ENCODE measurements around the gene CNIH1.
"Not testable (repeated sequence)": the region's sequence is repeated elsewhere in the genome, so short reads cannot be mapped to it uniquely, and the experiment has no call there.

CNIH1 gene

DNA sequence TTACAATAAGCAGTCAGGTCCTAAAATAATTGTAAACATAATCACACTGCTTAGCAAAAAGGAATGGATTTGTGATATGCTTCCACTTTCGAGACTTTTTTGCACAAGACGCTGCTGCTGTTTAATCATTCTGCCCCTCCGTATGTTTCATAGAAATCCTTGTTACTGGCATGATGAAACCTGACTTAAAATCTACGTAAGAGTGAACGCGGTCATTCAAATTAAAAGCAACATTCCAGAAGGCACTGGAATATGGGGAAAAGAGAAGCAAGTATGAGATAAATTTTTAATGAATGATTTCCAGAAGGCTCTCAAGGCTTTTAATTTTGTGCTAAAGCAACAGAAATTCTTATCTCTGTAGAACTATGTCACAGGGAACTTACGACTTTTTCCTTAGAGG is 1.1 kb downstream of the CNIH1 start:
- H3K4me1 ChIP-seq (ENCODE audit: control insufficient read depth in 1 of 2, insufficient read depth in 2 of 2, low read length in 2 of 2): peaks cover 20 to 24% of the 10 kb centered on the region in 2 donors
- no peaks in the 10 kb centered on the region for H3K9me3 ChIP-seq (ENCODE audit: control insufficient read depth in 1 of 2, low read length in 2 of 2)
- H3K27me3 ChIP-seq (ENCODE audit: control insufficient read depth in 1 of 2, insufficient read depth in 2 of 2, low read length in 2 of 2): no peaks in the 10 kb centered on the region
- H3K27ac ChIP-seq (ENCODE audit: low read depth, low read length): peak overlapping the region; percentile 89
- H3K36me3 ChIP-seq (ENCODE audit: control insufficient read depth in 1 of 2, insufficient read depth in 2 of 2, low read length in 2 of 2): no peaks in the 10 kb centered on the region
- H3K9ac ChIP-seq (ENCODE audit: low read depth in 1 of 2, low read length in 2 of 2): peak overlapping the region; percentile 83 to 88
- H3K4me3 ChIP-seq (ENCODE audit: low read depth in 1 of 2, low read length in 2 of 2): peak overlapping the region; percentile 84 to 92

DNA sequence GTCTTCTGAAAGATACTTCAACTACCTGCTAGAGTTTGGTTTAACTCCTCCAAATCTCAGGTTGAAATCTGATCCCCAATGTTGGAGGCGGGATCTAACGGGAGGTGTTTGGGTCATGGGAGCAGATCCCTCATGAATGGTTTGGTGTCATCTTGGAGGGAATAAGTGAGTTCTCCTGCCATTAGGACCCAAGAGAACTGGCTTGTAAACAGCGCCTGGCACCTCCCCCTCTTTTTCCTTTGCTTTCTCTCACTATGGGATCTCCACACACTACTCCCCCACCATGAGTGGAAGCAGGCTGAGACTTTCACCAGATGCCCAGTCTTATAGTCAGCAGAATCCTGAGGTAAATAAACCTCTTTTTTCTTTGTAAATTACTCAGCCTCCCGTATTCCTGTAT is 2.5 kb downstream of the CNIH1 start:
- Histone ChIP-seq H3K27ac (ENCODE audit: low read depth, low read length) (no peak overlapping the region), H3K27me3 (ENCODE audit: control insufficient read depth in 1 of 2, insufficient read depth in 2 of 2, low read length in 2 of 2) (no peaks in the 10 kb centered on the region), H3K4me3 (ENCODE audit: low read depth in 1 of 2, low read length in 2 of 2) (no peak overlapping the region), H3K9ac (ENCODE audit: low read depth in 1 of 2, low read length in 2 of 2) (no peak overlapping the region), H3K36me3 (ENCODE audit: control insufficient read depth in 1 of 2, insufficient read depth in 2 of 2, low read length in 2 of 2) (no peaks in the 10 kb centered on the region), H3K9me3 (ENCODE audit: control insufficient read depth in 1 of 2, low read length in 2 of 2) (no peaks in the 10 kb centered on the region), H3K4me1 (ENCODE audit: control insufficient read depth in 1 of 2, insufficient read depth in 2 of 2, low read length in 2 of 2) (peaks cover 20 to 28% of the 10 kb centered on the region in 2 donors)

DNA sequence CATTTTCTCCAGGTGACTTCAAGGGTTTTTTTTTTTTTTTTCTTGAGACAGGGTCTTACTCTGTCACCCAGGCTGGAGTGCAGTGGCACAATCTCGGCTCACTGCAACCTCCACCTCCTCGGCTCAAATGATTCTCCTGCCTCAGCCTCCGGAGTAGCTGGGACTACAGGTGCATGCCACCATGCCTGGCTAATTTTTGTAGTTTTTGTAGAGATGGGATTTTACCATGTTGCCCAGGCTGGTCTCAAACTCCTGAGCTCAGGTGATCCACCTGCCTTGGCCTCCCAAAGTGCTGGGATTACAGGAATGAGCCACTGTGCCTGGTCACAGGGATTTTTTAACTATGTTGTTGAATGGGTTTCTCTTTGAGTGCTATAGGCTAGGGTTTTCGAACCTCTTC is 3.2 kb downstream of the CNIH1 start:
- H3K4me1 ChIP-seq (ENCODE audit: control insufficient read depth in 1 of 2, insufficient read depth in 2 of 2, low read length in 2 of 2): peaks cover 20 to 28% of the 10 kb centered on the region in 2 donors

DNA sequence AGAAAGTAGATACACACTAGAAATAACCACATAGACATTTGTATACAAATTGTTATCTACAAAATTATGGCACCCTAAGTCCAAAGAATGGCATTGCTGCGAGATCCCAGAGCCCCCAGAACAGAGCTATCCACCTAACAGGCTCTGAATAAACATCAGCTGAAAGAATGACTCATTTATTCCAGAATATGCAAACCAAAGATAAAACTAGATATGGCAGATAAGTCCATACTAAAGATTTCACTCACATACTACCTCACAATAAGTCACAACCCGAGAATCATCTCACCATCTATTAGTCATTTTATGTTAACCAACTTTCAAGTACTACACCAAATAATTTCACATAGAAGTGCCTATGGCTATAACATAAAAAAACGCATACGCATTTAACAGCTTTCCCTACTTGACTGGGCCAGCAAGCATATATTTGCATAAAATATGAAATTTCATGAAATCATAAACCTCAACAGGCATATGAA is 5.6 kb downstream of the CNIH1 start:
- no peak overlapping the region for H3K27ac ChIP-seq (ENCODE audit: low read depth, low read length)
- no peaks in the 10 kb centered on the region for H3K9me3 ChIP-seq (ENCODE audit: control insufficient read depth in 1 of 2, low read length in 2 of 2)
- peaks cover 0 to 5% of the 10 kb centered on the region in 2 donors for H3K36me3 ChIP-seq (ENCODE audit: control insufficient read depth in 1 of 2, insufficient read depth in 2 of 2, low read length in 2 of 2)
- peak overlapping the region in 1 of 2 donors; percentile 7 for H3K4me3 ChIP-seq (ENCODE audit: low read depth in 1 of 2, low read length in 2 of 2)
- H3K4me1 ChIP-seq (ENCODE audit: control insufficient read depth in 1 of 2, insufficient read depth in 2 of 2, low read length in 2 of 2): peaks cover 23 to 28% of the 10 kb centered on the region in 2 donors
- H3K9ac ChIP-seq (ENCODE audit: low read depth in 1 of 2, low read length in 2 of 2): no peak overlapping the region
- no peaks in the 10 kb centered on the region for H3K27me3 ChIP-seq (ENCODE audit: control insufficient read depth in 1 of 2, insufficient read depth in 2 of 2, low read length in 2 of 2)

More for the DNA sequence above, 3.2 kb downstream of the CNIH1 start:
- H3K9ac ChIP-seq (ENCODE audit: low read depth in 1 of 2, low read length in 2 of 2); H3K36me3 ChIP-seq (ENCODE audit: control insufficient read depth in 1 of 2, insufficient read depth in 2 of 2, low read length in 2 of 2); H3K27me3 ChIP-seq (ENCODE audit: control insufficient read depth in 1 of 2, insufficient read depth in 2 of 2, low read length in 2 of 2); H3K9me3 ChIP-seq (ENCODE audit: control insufficient read depth in 1 of 2, low read length in 2 of 2); H3K4me3 ChIP-seq (ENCODE audit: low read depth in 1 of 2, low read length in 2 of 2); H3K27ac ChIP-seq (ENCODE audit: low read depth, low read length): not testable (repeated sequence)

DNA sequence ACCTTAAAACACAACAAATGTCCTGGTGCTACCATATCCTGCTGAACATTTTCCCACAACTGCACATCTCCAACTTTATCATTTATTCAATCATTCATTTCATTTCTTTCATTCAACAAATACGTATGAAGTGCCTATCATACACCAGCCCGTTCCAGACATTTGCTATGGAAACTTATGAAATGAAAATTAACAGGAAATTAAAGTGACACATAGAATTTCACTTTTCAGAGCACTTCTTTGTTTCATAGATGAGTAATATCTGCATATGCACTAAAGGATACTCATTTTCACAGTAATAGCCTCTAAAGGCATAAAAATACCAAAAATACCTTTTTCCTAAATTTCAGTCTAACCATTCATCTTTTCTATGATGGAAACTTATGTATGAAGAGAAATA is 12.6 kb downstream of the CNIH1 start:
- H3K4me3 ChIP-seq (ENCODE audit: low read depth in 1 of 2, low read length in 2 of 2): no peak overlapping the region
- H3K4me1 ChIP-seq (ENCODE audit: control insufficient read depth in 1 of 2, insufficient read depth in 2 of 2, low read length in 2 of 2): peaks cover 3 to 8% of the 10 kb centered on the region in 2 donors
- H3K27ac ChIP-seq (ENCODE audit: low read depth, low read length): no peak overlapping the region
- H3K27me3 ChIP-seq (ENCODE audit: control insufficient read depth in 1 of 2, insufficient read depth in 2 of 2, low read length in 2 of 2): no peaks in the 10 kb centered on the region
- H3K9ac ChIP-seq (ENCODE audit: low read depth in 1 of 2, low read length in 2 of 2): no peak overlapping the region
- H3K36me3 ChIP-seq (ENCODE audit: control insufficient read depth in 1 of 2, insufficient read depth in 2 of 2, low read length in 2 of 2): peaks cover 20 to 37% of the 10 kb centered on the region in 2 donors
- H3K9me3 ChIP-seq (ENCODE audit: control insufficient read depth in 1 of 2, low read length in 2 of 2): no peaks in the 10 kb centered on the region

DNA sequence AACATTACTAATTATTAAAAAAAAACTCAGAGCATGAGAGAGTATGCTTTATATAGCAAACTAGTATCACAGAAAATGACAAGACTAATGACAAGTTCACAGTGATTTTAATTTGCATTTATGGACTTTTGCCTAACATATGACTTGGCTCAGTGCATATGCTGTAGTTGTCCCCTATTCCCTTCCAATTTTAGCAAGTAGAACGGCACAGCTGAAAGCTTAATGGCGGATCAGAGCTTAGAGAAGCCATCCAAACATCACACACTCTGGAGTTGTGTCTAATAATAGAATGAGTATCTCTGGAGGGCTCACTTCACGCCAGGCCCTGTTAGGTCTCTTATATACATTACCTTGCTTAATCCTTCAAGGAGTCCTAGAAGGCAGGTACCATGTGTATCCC is 13.3 kb downstream of the CNIH1 start:
- Histone ChIP-seq H3K27ac (ENCODE audit: low read depth, low read length) (no peak overlapping the region), H3K9ac (ENCODE audit: low read depth in 1 of 2, low read length in 2 of 2) (no peak overlapping the region), H3K36me3 (ENCODE audit: control insufficient read depth in 1 of 2, insufficient read depth in 2 of 2, low read length in 2 of 2) (peaks cover 20 to 40% of the 10 kb centered on the region in 2 donors), H3K27me3 (ENCODE audit: control insufficient read depth in 1 of 2, insufficient read depth in 2 of 2, low read length in 2 of 2) (no peaks in the 10 kb centered on the region), H3K4me1 (ENCODE audit: control insufficient read depth in 1 of 2, insufficient read depth in 2 of 2, low read length in 2 of 2) (peaks cover 3 to 8% of the 10 kb centered on the region in 2 donors), H3K4me3 (ENCODE audit: low read depth in 1 of 2, low read length in 2 of 2) (no peak overlapping the region), H3K9me3 (ENCODE audit: control insufficient read depth in 1 of 2, low read length in 2 of 2) (no peaks in the 10 kb centered on the region)

DNA sequence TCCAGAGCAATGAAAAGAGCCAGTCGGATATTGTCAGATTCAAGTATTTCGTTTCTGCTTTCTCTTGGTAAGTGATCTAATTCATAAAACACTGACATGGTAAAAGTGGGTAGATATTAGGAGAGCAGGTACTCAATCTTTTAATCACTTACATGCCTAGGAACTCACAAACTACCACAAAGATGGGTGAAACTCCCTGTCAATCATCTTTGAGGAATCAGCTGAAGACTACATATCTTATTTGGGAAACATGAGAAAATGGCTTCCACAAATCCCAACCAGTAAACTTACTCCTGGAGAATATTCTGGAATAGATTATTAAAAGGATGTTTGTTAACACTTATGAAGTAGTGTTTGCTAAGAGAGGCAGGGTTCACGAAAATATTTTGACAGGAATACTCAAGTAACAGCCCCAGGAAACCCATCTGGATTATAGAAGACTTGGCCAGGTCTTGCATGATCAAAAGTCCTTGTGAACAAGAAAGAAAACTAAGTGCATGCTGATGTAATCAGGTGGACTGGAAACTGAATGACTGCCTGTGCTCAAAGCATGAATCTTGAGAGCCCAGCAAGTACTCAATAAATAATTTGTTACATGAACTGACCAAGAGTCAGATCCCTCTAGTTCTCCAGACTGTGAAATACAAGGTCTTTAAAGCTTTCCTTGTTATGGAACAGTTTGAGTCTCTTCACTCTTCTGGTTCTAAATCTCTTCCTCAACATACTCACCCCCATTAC is 15.5 kb downstream of the CNIH1 start:
- Histone ChIP-seq H3K9me3 (ENCODE audit: control insufficient read depth in 1 of 2, low read length in 2 of 2) (no peaks in the 10 kb centered on the region), H3K27me3 (ENCODE audit: control insufficient read depth in 1 of 2, insufficient read depth in 2 of 2, low read length in 2 of 2) (no peaks in the 10 kb centered on the region), H3K4me1 (ENCODE audit: control insufficient read depth in 1 of 2, insufficient read depth in 2 of 2, low read length in 2 of 2) (no peaks in the 10 kb centered on the region), H3K4me3 (ENCODE audit: low read depth in 1 of 2, low read length in 2 of 2) (no peak overlapping the region), H3K27ac (ENCODE audit: low read depth, low read length) (no peak overlapping the region), H3K36me3 (ENCODE audit: control insufficient read depth in 1 of 2, insufficient read depth in 2 of 2, low read length in 2 of 2) (peaks cover 20 to 37% of the 10 kb centered on the region in 2 donors), H3K9ac (ENCODE audit: low read depth in 1 of 2, low read length in 2 of 2) (no peak overlapping the region)

DNA sequence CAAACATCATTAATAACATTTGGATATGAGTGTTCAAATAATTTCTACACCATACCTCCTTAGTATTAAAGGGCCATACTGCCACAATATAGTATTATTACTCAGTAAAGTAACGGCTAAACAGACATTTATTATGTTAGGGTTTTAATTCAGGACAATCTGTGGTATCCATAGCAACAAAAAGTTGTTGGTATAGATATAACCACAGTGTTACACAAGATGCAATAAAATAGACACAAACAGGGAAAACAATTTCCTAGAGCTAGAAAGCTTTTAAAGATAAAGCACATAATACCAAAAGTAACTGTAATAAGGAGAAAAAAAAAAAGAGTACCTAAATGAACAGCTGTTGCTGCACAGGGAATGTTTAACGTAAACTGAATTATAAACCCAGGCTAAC is 16.1 kb downstream of the CNIH1 start:
- no peak overlapping the region for H3K4me3 ChIP-seq (ENCODE audit: low read depth in 1 of 2, low read length in 2 of 2)
- no peak overlapping the region for H3K9ac ChIP-seq (ENCODE audit: low read depth in 1 of 2, low read length in 2 of 2)
- H3K36me3 ChIP-seq (ENCODE audit: control insufficient read depth in 1 of 2, insufficient read depth in 2 of 2, low read length in 2 of 2): peaks cover 17 to 32% of the 10 kb centered on the region in 2 donors
- H3K4me1 ChIP-seq (ENCODE audit: control insufficient read depth in 1 of 2, insufficient read depth in 2 of 2, low read length in 2 of 2): peaks cover 0 to 3% of the 10 kb centered on the region in 2 donors
- no peaks in the 10 kb centered on the region for H3K9me3 ChIP-seq (ENCODE audit: control insufficient read depth in 1 of 2, low read length in 2 of 2)
- no peak overlapping the region for H3K27ac ChIP-seq (ENCODE audit: low read depth, low read length)
- no peaks in the 10 kb centered on the region for H3K27me3 ChIP-seq (ENCODE audit: control insufficient read depth in 1 of 2, insufficient read depth in 2 of 2, low read length in 2 of 2)

DNA sequence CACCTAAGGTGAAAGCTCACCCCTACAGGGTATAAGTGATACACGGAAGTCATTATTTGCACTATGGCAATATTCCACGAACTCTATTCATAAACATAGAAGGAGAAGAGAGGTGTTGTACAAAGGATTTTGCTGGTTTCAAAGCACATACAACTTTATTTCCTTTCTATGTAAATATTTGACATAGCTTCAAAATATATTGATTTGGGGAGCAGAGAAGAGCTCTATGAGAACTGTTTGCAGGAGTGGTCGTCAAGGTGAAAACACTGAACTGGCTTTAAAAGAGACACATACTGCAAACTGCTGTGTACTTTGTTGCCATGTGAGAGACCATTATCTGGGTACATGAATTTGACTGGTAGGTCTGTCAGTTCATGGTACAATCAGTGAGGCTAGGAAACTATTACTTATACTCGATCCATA is 16.7 kb downstream of the CNIH1 start:
- Histone ChIP-seq H3K36me3 (ENCODE audit: control insufficient read depth in 1 of 2, insufficient read depth in 2 of 2, low read length in 2 of 2) (peaks cover 12 to 26% of the 10 kb centered on the region in 2 donors), H3K27me3 (ENCODE audit: control insufficient read depth in 1 of 2, insufficient read depth in 2 of 2, low read length in 2 of 2) (no peaks in the 10 kb centered on the region), H3K4me1 (ENCODE audit: control insufficient read depth in 1 of 2, insufficient read depth in 2 of 2, low read length in 2 of 2) (peaks cover 0 to 3% of the 10 kb centered on the region in 2 donors), H3K9ac (ENCODE audit: low read depth in 1 of 2, low read length in 2 of 2) (no peak overlapping the region), H3K27ac (ENCODE audit: low read depth, low read length) (no peak overlapping the region), H3K4me3 (ENCODE audit: low read depth in 1 of 2, low read length in 2 of 2) (no peak overlapping the region), H3K9me3 (ENCODE audit: control insufficient read depth in 1 of 2, low read length in 2 of 2) (no peaks in the 10 kb centered on the region)

DNA sequence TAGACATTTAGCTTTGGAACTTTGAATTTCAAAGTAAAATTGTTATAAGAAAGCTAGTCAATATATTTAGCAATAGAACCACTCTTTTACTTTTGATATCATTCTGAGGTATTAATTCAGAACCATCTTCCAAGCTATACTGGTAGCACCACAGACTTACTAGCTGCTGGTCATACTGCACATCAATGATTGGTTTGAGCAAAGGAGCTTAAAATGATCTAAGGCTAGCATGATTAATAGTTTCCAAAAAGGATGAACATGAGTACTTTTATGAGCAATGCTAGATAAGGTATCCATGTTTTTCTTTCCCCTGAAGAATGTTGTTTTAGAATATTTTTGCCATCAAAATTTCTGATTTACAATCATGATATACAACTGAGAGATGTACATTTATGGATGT is 17.2 kb downstream of the CNIH1 start:
- Histone ChIP-seq H3K9ac (ENCODE audit: low read depth in 1 of 2, low read length in 2 of 2) (no peak overlapping the region), H3K4me1 (ENCODE audit: control insufficient read depth in 1 of 2, insufficient read depth in 2 of 2, low read length in 2 of 2) (peaks cover 0 to 3% of the 10 kb centered on the region in 2 donors), H3K27ac (ENCODE audit: low read depth, low read length) (no peak overlapping the region), H3K27me3 (ENCODE audit: control insufficient read depth in 1 of 2, insufficient read depth in 2 of 2, low read length in 2 of 2) (no peaks in the 10 kb centered on the region), H3K36me3 (ENCODE audit: control insufficient read depth in 1 of 2, insufficient read depth in 2 of 2, low read length in 2 of 2) (peaks cover 12 to 22% of the 10 kb centered on the region in 2 donors), H3K4me3 (ENCODE audit: low read depth in 1 of 2, low read length in 2 of 2) (no peak overlapping the region), H3K9me3 (ENCODE audit: control insufficient read depth in 1 of 2, low read length in 2 of 2) (no peaks in the 10 kb centered on the region)
